Ectodermal cell (in vitro differentiated cells): Measurements from ENCODE around the gene ANKRD18B.
"Not testable (repeated sequence)": the region's sequence is repeated elsewhere in the genome, so short reads cannot be mapped to it uniquely, and the experiment has no call there.

Experiments used
- H3K27ac ChIP-seq: 2 replicates; pipeline ENCODE4 v1.7.0; 2013; ENCODE audit warnings: mild to moderate bottlenecking, low read depth, low read length; ENCODE audit not compliant: insufficient read depth, poor library complexity, severe bottlenecking
- H3K27me3 ChIP-seq: 2 replicates; pipeline ENCODE4 v1.7.0; 2013; ENCODE audit warnings: mild to moderate bottlenecking, low read length; ENCODE audit not compliant: insufficient read depth, control insufficient read depth, poor library complexity, severe bottlenecking
- H3K36me3 ChIP-seq: one replicate; pipeline ENCODE4 v1.7.0; 2013; ENCODE audit warnings: low read length; ENCODE audit not compliant: control insufficient read depth, insufficient read depth
- H3K4me1 ChIP-seq: one replicate; pipeline ENCODE4 v1.7.0; 2013; ENCODE audit warnings: low read length; ENCODE audit not compliant: control insufficient read depth, insufficient read depth
- H3K4me3 ChIP-seq: 2 replicates; pipeline ENCODE4 v1.7.0; 2013; ENCODE audit warnings: low read depth, low read length, control low read depth; ENCODE audit not compliant: insufficient read depth
- H3K9me3 ChIP-seq: 2 replicates; pipeline ENCODE4 v1.7.0; 2013; ENCODE audit warnings: mild to moderate bottlenecking, low read length, moderate library complexity; ENCODE audit not compliant: control insufficient read depth
- WGBS, 2 experiments: methylation state at CpG; one replicate each; pipeline ENCODE4 v1.1.7; 2013; ENCODE audit warnings: missing lambda C conversion rate in 2 of 2; 5-methylcytosine and 5-hydroxymethylcytosine counted together

The ANKRD18B gene

GRCh38 chr9:33577786-33578185, 53.7 kb downstream of the ANKRD18B start:
- not testable (repeated sequence) for H3K4me1 ChIP-seq, H3K36me3 ChIP-seq, H3K27me3 ChIP-seq, H3K27ac ChIP-seq, H3K4me3 ChIP-seq, H3K9me3 ChIP-seq
- 72 to 96% methylated on average over 2 of the region's 3 CpGs for WGBS, 2 experiments

DNA sequence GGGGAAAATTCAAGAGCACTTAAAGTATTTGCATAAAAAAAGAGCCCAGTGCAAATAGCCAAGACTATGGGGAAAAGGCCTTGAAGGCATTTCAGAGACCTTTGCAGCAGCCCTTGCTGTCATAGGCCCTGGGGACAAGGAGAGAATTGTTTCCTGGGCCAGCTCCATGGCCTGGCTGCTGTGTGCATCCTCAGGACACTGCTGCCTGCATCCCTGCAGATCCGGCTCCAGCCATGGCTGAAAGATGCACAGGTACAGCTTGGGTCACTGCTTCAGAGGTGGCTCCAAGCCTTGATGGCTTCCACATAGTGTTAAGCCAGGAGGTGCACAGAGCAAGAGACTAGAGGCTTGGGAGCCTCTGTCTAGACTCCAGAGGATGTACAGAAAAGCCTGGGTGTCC, 55.9 kb downstream of the ANKRD18B start:
- H3K4me3 ChIP-seq, H3K4me1 ChIP-seq, H3K9me3 ChIP-seq, H3K27ac ChIP-seq, H3K27me3 ChIP-seq, H3K36me3 ChIP-seq: not testable (repeated sequence)
- WGBS, 2 experiments = 63 to 86% methylated on average over 1 of the region's 1 CpG

DNA sequence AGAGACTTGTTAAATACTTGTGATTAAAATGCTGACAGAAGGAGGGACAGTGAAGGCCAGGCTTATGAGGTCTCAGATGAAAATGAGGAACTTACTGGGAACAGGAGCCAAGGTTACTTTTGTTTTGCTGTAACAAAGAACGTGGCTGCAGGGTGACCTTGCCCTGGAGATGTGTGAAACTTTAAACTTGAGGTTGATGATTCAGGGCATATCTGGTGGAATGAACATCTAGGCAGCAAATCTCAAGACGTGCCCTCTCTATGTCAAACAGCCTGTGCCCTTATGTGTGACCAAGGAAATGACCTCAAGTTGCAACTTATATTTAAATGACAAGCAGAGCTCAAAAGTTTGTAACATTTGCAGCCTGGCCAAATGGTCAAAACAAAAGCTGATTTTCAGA, 58.6 kb downstream of the ANKRD18B start:
- H3K27me3 ChIP-seq, H3K4me1 ChIP-seq, H3K4me3 ChIP-seq, H3K27ac ChIP-seq, H3K36me3 ChIP-seq, H3K9me3 ChIP-seq: not testable (repeated sequence)
- 79 to 92% methylated on average over 2 of the region's 2 CpGs for WGBS, 2 experiments

DNA sequence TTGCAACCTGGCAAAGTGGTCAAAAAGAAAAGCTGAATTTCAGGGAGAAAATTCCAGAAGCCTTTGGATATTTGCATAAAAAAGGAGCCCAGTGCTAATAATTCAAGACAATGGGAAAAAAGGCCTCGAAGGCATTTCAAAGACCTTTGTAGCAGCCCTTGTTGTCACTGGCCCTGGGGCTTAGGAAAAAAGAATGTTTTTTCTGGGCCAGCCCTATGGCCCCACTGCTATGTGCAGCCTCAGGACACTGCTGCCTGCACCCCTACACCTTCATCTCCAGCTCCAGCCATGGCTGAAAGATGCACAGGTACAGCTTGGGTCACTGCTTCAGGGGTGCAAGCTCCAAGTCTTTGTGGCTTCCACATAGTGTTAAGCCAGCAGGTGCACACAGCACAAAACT, 62.1 kb downstream of the ANKRD18B start:
- not testable (repeated sequence) for H3K36me3 ChIP-seq, H3K27ac ChIP-seq, H3K9me3 ChIP-seq, H3K4me1 ChIP-seq, H3K27me3 ChIP-seq, H3K4me3 ChIP-seq
- 53% methylated on average over 1 of the region's 1 CpG for WGBS, 2 experiments

- no CpG with 5 or more reads among the region's 2 CpGs for WGBS, 2 experiments
- H3K27me3 ChIP-seq, H3K4me3 ChIP-seq, H3K36me3 ChIP-seq, H3K4me1 ChIP-seq, H3K27ac ChIP-seq, H3K9me3 ChIP-seq: not testable (repeated sequence)
Measured at GRCh38 chr9:33587799-33588198, 63.7 kb downstream of the ANKRD18B start.

DNA sequence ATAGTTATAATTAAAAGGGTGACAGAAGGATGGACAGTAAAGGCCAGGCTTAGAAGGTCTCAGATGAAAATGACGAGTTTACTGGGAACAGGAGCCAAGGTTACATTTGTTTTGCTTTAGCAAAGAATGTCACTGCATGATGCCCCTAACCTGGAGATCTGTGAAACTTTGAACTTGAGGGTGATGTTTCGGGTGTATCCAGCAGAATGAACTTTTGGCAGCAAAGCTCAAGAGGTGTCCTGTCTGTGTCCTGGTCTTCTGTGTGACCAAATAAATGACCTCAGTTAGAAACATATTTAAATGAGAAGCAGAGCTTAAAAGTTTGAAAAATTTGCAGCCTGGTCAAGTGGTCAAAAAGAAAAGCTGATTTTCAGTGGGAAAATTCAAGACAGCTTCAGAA, 64.8 kb downstream of the ANKRD18B start:
- not testable (repeated sequence) for H3K27ac ChIP-seq, H3K9me3 ChIP-seq, H3K4me1 ChIP-seq, H3K36me3 ChIP-seq, H3K27me3 ChIP-seq, H3K4me3 ChIP-seq
- WGBS, 2 experiments = 90 to 97% methylated on average over 1 of the region's 2 CpGs

DNA sequence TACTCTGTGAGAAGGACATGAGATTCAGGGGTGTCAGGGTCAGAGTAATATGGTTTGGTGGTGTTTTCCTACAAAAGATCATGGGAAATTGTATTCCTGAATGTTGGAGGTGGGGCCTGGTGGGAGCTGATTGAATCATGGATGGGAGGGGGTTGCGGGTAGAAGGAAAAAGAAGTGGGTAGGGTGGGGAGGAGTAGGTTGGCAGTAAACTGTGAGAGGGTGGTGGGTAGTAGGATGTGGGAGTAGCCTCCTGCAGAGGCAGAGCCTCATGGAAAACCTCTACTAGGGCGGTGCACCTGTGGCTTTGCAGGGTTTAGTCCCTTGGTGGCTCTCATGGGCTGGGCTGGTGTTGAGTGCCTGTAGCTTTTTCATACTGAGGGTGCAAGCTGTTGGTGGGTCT, 66.8 kb downstream of the ANKRD18B start:
- not testable (repeated sequence) for H3K27ac ChIP-seq, H3K36me3 ChIP-seq
- 95 to 97% methylated on average over 2 of the region's 2 CpGs for WGBS, 2 experiments

DNA sequence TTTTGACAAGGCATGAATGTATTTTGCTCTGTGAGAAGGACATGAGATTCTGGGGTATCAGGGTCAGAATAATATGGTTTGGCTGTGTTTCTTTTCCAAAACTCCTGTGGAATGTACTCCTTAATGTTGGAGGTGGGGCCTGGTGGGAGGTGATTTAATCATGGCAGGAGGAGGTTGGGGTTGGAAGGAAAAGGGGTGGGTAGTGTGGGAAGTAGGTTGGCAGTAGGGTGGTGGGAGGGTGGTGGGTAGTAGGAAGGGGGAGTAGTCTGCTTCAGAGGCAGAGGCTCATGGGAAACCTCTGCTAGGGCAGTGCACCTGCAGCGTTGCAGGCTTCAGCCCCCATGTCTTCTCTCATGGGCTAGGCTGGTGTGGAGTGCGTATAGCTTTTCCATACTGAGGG, 72.9 kb downstream of the ANKRD18B start:
- WGBS, 2 experiments = 84 to 86% methylated on average over 2 of the region's 2 CpGs

More for the DNA sequence above, 66.8 kb downstream of the ANKRD18B start:
- H3K27me3 ChIP-seq, H3K4me1 ChIP-seq, H3K9me3 ChIP-seq, H3K4me3 ChIP-seq: not testable (repeated sequence)

DNA sequence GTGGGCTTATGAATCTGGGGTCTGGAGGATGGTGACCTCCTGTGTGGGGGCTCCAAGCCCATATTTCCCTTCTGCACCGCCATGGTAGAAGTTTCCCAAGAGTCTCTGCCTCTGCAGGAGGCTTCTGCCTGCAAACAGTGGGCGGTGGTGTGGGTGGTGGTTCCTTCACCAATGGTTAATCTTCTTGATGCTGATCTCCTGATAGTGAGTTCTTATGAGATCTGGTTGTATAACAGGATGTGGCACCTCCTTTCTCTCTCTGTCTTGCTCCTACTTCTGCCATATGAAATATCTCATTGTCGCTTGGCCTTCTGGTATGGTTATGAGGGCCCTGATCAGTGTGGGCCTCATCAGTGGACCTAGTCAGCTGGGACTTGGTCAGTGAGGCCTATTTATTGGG, 73.3 kb downstream of the ANKRD18B start:
- not testable (repeated sequence) for H3K4me1 ChIP-seq, H3K4me3 ChIP-seq, H3K36me3 ChIP-seq, H3K27ac ChIP-seq, H3K9me3 ChIP-seq, H3K27me3 ChIP-seq
- 89 to 94% methylated on average over 2 to 3 of the region's 3 CpGs for WGBS, 2 experiments

More for the DNA sequence above, 72.9 kb downstream of the ANKRD18B start:
- H3K9me3 ChIP-seq, H3K4me3 ChIP-seq, H3K27ac ChIP-seq, H3K27me3 ChIP-seq, H3K36me3 ChIP-seq, H3K4me1 ChIP-seq: not testable (repeated sequence)

DNA sequence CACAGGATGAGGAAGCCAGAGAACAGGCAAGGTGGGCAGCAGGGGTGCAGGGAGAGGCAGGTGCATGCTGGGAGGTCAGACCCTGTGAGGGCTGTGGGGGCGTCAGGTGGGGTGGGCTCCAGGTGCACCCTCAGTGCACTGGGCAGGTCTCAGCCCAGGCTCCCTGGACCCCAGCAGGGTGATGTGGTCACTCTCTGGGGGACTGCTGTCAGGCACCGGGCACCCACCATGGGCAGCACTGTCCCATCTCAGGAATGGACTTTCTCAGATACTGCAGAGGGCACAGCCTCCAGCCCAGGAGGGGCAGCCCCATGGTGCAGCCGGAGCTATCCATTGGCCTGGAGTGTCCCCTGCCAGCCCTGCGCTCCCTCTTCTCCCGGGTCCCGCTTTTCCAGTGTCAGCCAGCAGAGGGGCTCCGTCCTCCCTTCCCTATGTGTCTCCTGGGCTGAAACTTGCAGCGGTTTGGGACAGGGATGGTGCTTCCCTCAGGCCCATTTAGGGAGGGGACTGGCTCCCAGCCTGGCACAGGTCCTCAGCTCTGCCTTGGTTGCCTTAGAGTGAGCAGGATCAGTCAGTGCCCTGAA, 74.8 kb downstream of the ANKRD18B start:
- not testable (repeated sequence) for H3K27ac ChIP-seq, H3K4me1 ChIP-seq, H3K9me3 ChIP-seq, H3K4me3 ChIP-seq, H3K36me3 ChIP-seq, H3K27me3 ChIP-seq
- 86 to 87% methylated on average over 8 of the region's 8 CpGs for WGBS, 2 experiments

DNA sequence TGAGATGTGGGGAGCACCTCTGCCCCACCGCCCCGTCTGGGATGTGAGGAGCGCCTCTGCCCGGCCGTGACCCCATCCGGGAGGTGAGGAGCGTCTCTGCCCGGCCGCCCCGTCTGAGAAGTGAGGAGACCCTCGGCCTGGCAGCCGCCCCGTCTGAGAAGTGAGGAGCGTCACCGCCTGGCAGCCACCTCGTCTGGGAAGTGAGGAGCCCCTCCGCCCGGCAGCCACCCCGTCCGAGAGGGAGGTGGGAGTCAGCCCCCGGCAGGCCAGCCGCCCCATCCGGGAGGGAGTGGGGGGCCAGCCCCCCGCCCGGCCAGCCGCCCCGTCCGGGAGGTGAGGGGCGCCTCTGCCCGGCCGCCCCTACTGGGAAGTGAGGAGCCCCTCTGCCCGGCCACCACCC, 76.9 kb downstream of the ANKRD18B start:
- not testable (repeated sequence) for H3K36me3 ChIP-seq, H3K9me3 ChIP-seq
- 93 to 95% methylated on average over 25 to 28 of the region's 32 CpGs for WGBS, 2 experiments

More for the DNA sequence above, 76.9 kb downstream of the ANKRD18B start:
- not testable (repeated sequence) for H3K27ac ChIP-seq, H3K27me3 ChIP-seq, H3K4me3 ChIP-seq, H3K4me1 ChIP-seq
